GM12872 (cell line): ENCODE results near the gene PLXNA4.

Experiments
- CTCF ChIP-seq: IDR thresholded peaks from 3 replicates; pipeline ENCODE4 v1.5.1; 2011; ENCODE audit warnings: low read depth, mild to moderate bottlenecking, low read length, moderate library complexity; ENCODE audit not compliant: insufficient read depth

PLXNA4 gene

GRCh38 chr7:132251327-132251659, 325.0 kb downstream of the PLXNA4 start:
- no peak for TF ChIP-seq CTCF

- no peak for TF ChIP-seq CTCF
These were observed 325.6 kb downstream of the PLXNA4 start for GRCh38 chr7:132250480-132251326.

- 0 out of 3 replicates have a peak, but pooled peaks have one; percentile 13 for TF ChIP-seq CTCF
These were observed 326.9 kb downstream of the PLXNA4 start for GRCh38 chr7:132249256-132249971.

- no peak for TF ChIP-seq CTCF
These were observed 327.4 kb downstream of the PLXNA4 start for GRCh38 chr7:132248841-132249240.

GRCh38 chr7:132247995-132248618, 328.2 kb downstream of the PLXNA4 start:
- no peak for TF ChIP-seq CTCF

- no peak for TF ChIP-seq CTCF
These were observed 329.7 kb downstream of the PLXNA4 start for GRCh38 chr7:132246591-132246990.

GRCh38 chr7:132245539-132245938, 330.7 kb downstream of the PLXNA4 start:
- no peak for TF ChIP-seq CTCF
